Measurements from ENCODE around the gene APOD. TPM values are rescaled to one million over a fixed set of nuclear protein-coding genes. Genes with fewer than 3 reads are reported as not detected.
"Not testable (repeated sequence)": the region's sequence is repeated elsewhere in the genome, so short reads cannot be mapped to it uniquely, and the experiment has no call there.

The APOD gene
- polyA plus RNA-seq, 10 donors = 31.9 to 49.2 (median 36.3) TPM

- DNase-seq = not testable (repeated sequence)
Measured at GRCh38 chr3:195620476-195620875, 36.7 kb upstream of the APOD start.

GRCh38 chr3:195619591-195620369 is 36.0 kb upstream of the APOD start:
- DNase-seq = not testable (repeated sequence)

- DNase-seq = peak in 2 of 3 donors; percentile 9 to 65
Measured at GRCh38 chr3:195617784-195618659, 34.3 kb upstream of the APOD start.

- not testable (repeated sequence) for DNase-seq
Measured at GRCh38 chr3:195617134-195617533, 33.4 kb upstream of the APOD start.

- DNase-seq = no peak
Measured at GRCh38 chr3:195616681-195617080, 32.9 kb upstream of the APOD start.

- DNase-seq = not testable (repeated sequence)
Measured at GRCh38 chr3:195615952-195616537, 32.3 kb upstream of the APOD start.

- not testable (repeated sequence) for DNase-seq
Measured at GRCh38 chr3:195614672-195615504, 31.1 kb upstream of the APOD start.

- no peak for DNase-seq
Measured at GRCh38 chr3:195613468-195614069, 29.8 kb upstream of the APOD start.

- DNase-seq = peak in 1 of 3 donors; percentile 36
Measured at GRCh38 chr3:195612075-195612800, 28.5 kb upstream of the APOD start.

- no peak for DNase-seq
Measured at GRCh38 chr3:195609229-195609628, 25.5 kb upstream of the APOD start.

GRCh38 chr3:195601785-195602184 is 18.0 kb upstream of the APOD start:
- DNase-seq = not testable (repeated sequence)

- no peak for DNase-seq
Measured at GRCh38 chr3:195601382-195601781, 17.6 kb upstream of the APOD start.

GRCh38 chr3:195599926-195600325 is 16.2 kb upstream of the APOD start:
- not testable (repeated sequence) for DNase-seq

GRCh38 chr3:195599516-195599915 is 15.8 kb upstream of the APOD start:
- not testable (repeated sequence) for DNase-seq

- DNase-seq = peak in 2 of 3 donors; percentile 42 to 84
Measured at GRCh38 chr3:195597848-195598247, 14.1 kb upstream of the APOD start.

GRCh38 chr3:195597229-195597628 is 13.5 kb upstream of the APOD start:
- DNase-seq = peak in 1 of 3 donors; percentile 61

- DNase-seq = peak; percentile 44 to 91 (median 74)
Measured at GRCh38 chr3:195596765-195597171, 13.0 kb upstream of the APOD start.

- DNase-seq = peak in 1 of 3 donors; percentile 63
Measured at GRCh38 chr3:195595785-195596531, 12.2 kb upstream of the APOD start.

- DNase-seq = peak in 1 of 3 donors; percentile 12
Measured at GRCh38 chr3:195591852-195592251, 8.1 kb upstream of the APOD start.

Measured in muscle of back (tissue), 11 donors.